Mucosa of descending colon (tissue), 3 donors: Measurements from ENCODE around the gene TAOK1. TPM values are rescaled to one million over a fixed set of nuclear protein-coding genes. Genes with fewer than 3 reads are reported as not detected.
"Not testable (repeated sequence)": the region's sequence is repeated elsewhere in the genome, so short reads cannot be mapped to it uniquely, and the experiment has no call there.

Source experiments
- ATAC-seq: fragments of 200-7000 bp; cut with Tn5 transposase; one replicate; pipeline ENCODE4 v1.9.1; 2020; ENCODE audit warnings: mild to moderate bottlenecking, moderate library complexity
- DNase-seq, 3 donors: peaks; one replicate each; pipeline ENCODE4 v3.0.0-alpha.2; 2020
- H3K36me3 ChIP-seq: fragments of 200-600 bp; one replicate; pipeline ENCODE4 v1.8.0; 2021; ENCODE audit warnings: low read depth, mild to moderate bottlenecking
- H3K4me1 ChIP-seq: fragments of 200-600 bp; one replicate; pipeline ENCODE4 v1.8.0; 2021; ENCODE audit warnings: low read depth, mild to moderate bottlenecking
- H3K4me3 ChIP-seq: fragments of 200-600 bp; one replicate; pipeline ENCODE4 v1.8.0; 2021; ENCODE audit warnings: mild to moderate bottlenecking
- H3K9me3 ChIP-seq: fragments of 200-600 bp; one replicate; pipeline ENCODE4 v1.8.0; 2021; ENCODE audit warnings: mild to moderate bottlenecking
- CTCF ChIP-seq: fragments of 200-600 bp; IDR thresholded peaks from one replicate; pipeline ENCODE4 v1.8.0; 2022; ENCODE audit warnings: antibody characterized with exemption, mild to moderate bottlenecking
- intact Hi-C, 2 donors: fragments of 100-400 bp; cut with DNase I in 1 of 2; cut with micrococcal nuclease in 1 of 2; formaldehyde crosslinking; loops; one replicate each; pipeline versions ENCODE4 v1.11.0 to v1.11.1; 2022; cut with DNase I, micrococcal nuclease
- total RNA-seq, 3 donors: library from RNA; stranded (reverse); fragmentation: NEBNext Ultra II Directional in 2 of 3; extraction: Animal tissue kit (Norgen Biotek cat#: 25700) in 2 of 3; gene quantifications; one replicate each; pipeline versions ENCODE4 v1.2.1 to v1.2.4, GENCODE V29; 2021 to 2023
- donor health status: DM: no; HTN: no; CAD: no; lungs with moderate emphysema.
- donor health status: DM: no; HTN: no; CAD: no.
- donor health status: DM: no; HTN: yes; CAD: no.

Gene TAOK1
- total RNA-seq, 3 donors from 2014 or later, result 50.0 to 76.3 (median 52.1) TPM

GRCh38 chr17:29449865-29450671 lies 59.9 kb downstream of the TAOK1 start:
- Histone ChIP-seq H3K4me3 (no peak overlapping the region), H3K9me3 (no peaks in the 10 kb centered on the region), H3K4me1 (no peaks in the 10 kb centered on the region), H3K36me3 (no peaks in the 10 kb centered on the region)
- DNase-seq, result no peak
- TF ChIP-seq CTCF, result no peak
- intact Hi-C loops, result no loop called here
- peak; percentile 34 for ATAC-seq

- intact Hi-C loops, result no loop called here
Observed at GRCh38 chr17:29451121-29451742, 61.1 kb downstream of the TAOK1 start.

GRCh38 chr17:29458066-29458465 lies 67.9 kb downstream of the TAOK1 start:
- intact Hi-C loops, result no loop called here
- no peaks in the 10 kb centered on the region for H3K9me3 ChIP-seq

More at GRCh38 chr17:29451121-29451742, 61.1 kb downstream of the TAOK1 start:
- DNase-seq, result no peak
- no peak for ATAC-seq
- TF ChIP-seq CTCF, result no peak
- Histone ChIP-seq H3K9me3 (no peaks in the 10 kb centered on the region), H3K4me1 (no peaks in the 10 kb centered on the region), H3K36me3 (no peaks in the 10 kb centered on the region), H3K4me3 (no peak overlapping the region)

GRCh38 chr17:29461483-29462206 lies 71.5 kb downstream of the TAOK1 start:
- no peak for DNase-seq
- no peak for ATAC-seq
- no peak overlapping the region for H3K4me3 ChIP-seq
- intact Hi-C loops, result no loop called here
- no peaks in the 10 kb centered on the region for H3K36me3 ChIP-seq
- no peaks in the 10 kb centered on the region for H3K4me1 ChIP-seq
- TF ChIP-seq CTCF, result no peak
- no peaks in the 10 kb centered on the region for H3K9me3 ChIP-seq

More at GRCh38 chr17:29458066-29458465, 67.9 kb downstream of the TAOK1 start:
- Histone ChIP-seq H3K4me3 (no peak overlapping the region), H3K36me3 (no peaks in the 10 kb centered on the region), H3K4me1 (no peaks in the 10 kb centered on the region)
- ATAC-seq (no peak), DNase-seq (no peak)
- TF ChIP-seq CTCF, result no peak

GRCh38 chr17:29469276-29469675 lies 79.1 kb downstream of the TAOK1 start:
- no peaks in the 10 kb centered on the region for H3K36me3 ChIP-seq
- no peaks in the 10 kb centered on the region for H3K4me1 ChIP-seq
- no peaks in the 10 kb centered on the region for H3K9me3 ChIP-seq
- DNase-seq (no peak), ATAC-seq (no peak)
- intact Hi-C loops, result no loop called here
- TF ChIP-seq CTCF, result no peak
- no peak overlapping the region for H3K4me3 ChIP-seq

GRCh38 chr17:29473437-29473836 lies 83.3 kb downstream of the TAOK1 start:
- DNase-seq, ATAC-seq, H3K36me3 ChIP-seq, H3K4me1 ChIP-seq, intact Hi-C loops, H3K4me3 ChIP-seq, H3K9me3 ChIP-seq: not testable (repeated sequence)
